ENCODE data around the gene EFNA2. TPM values are rescaled to one million over a fixed set of nuclear protein-coding genes. Genes with fewer than 3 reads are reported as not detected.

Gene EFNA2
- total RNA-seq, 2 donors from 2014 or later: not detected

DNA sequence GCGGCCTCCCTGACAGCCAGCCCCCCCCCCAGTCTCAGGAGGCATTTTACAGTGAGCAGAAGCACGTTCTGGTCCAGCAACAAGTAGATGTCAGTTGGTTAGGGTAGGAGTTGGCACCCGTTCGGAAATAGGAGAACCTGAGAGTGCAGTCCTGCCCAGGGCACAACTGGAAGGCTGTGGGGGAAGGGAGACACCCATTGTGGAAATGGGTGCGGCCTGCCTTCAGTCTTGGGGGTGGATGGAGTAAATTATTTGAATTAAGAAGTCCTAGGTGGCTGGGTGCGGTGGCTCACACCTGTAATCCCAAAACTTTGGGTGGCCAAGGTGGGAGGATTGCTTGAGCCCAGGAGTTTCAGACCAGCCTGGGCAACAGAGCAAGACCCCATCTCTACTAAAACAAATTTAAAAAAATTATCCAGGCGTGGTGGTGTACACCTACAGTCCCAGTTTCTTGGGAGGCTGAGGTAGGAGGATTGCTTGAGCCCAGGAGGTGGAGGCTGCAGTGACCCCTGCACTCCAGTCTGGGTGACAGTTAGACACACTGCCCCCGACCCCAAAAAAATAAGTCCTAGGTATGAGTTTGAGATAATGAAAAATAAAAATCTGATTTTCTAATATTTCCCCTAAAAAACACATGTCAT is 15.3 kb upstream of the EFNA2 start:
- Histone ChIP-seq H3K27me3 (no peaks in the 10 kb centered on the region), H3K4me1 (peaks cover 0 to 91% of the 10 kb centered on the region in 2 donors), H3K27ac (peak overlapping the region; percentile 88 to 94), H3K4me3 (peak overlapping the region; percentile 61 to 62), H3K36me3 (peaks cover 48% of the 10 kb centered on the region), H3K9me3 (no peaks in the 10 kb centered on the region)
- no peak for DNase-seq (ENCODE audit: low spot score)
- TF ChIP-seq, protein P1, sequence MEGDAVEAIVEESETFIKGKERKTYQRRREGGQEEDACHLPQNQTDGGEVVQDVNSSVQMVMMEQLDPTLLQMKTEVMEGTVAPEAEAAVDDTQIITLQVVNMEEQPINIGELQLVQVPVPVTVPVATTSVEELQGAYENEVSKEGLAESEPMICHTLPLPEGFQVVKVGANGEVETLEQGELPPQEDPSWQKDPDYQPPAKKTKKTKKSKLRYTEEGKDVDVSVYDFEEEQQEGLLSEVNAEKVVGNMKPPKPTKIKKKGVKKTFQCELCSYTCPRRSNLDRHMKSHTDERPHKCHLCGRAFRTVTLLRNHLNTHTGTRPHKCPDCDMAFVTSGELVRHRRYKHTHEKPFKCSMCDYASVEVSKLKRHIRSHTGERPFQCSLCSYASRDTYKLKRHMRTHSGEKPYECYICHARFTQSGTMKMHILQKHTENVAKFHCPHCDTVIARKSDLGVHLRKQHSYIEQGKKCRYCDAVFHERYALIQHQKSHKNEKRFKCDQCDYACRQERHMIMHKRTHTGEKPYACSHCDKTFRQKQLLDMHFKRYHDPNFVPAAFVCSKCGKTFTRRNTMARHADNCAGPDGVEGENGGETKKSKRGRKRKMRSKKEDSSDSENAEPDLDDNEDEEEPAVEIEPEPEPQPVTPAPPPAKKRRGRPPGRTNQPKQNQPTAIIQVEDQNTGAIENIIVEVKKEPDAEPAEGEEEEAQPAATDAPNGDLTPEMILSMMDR (IDR thresholded peaks at IDR 0.05): no peak

DNA sequence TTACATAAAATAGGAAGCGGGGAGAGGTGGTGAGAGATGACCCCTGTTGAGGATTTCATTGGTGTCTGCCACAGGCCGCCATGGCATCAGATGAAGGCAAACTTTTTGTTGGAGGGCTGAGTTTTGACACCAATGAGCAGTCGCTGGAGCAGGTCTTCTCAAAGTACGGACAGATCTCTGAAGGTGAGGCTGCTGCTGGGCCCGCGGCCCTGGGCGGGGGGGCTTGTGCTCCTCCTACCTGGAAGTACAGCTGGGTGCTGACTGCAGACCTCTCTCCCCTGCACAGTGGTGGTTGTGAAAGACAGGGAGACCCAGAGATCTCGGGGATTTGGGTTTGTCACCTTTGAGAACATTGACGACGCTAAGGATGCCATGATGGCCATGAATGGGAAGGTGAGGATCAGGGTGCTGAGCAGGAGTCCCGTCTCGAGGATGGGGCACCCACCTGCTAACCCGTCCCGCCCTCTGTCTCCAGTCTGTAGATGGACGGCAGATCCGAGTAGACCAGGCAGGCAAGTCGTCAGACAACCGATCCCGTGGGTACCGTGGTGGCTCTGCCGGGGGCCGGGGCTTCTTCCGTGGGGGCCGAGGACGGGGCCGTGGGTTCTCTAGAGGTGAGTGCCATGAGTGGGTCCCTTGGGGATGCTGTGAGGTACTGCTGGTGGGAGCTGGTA is 14.7 kb upstream of the EFNA2 start:
- no peak for DNase-seq (ENCODE audit: low spot score)
- H3K27ac ChIP-seq: peak overlapping the region; percentile 88 to 94
- TF ChIP-seq, protein P1 (IDR thresholded peaks at IDR 0.05): no peak
- H3K27me3 ChIP-seq: no peaks in the 10 kb centered on the region
- peaks cover 48% of the 10 kb centered on the region for H3K36me3 ChIP-seq
- peaks cover 0 to 86% of the 10 kb centered on the region in 2 donors for H3K4me1 ChIP-seq
- H3K4me3 ChIP-seq: peak overlapping the region; percentile 61 to 62
- H3K9me3 ChIP-seq: no peaks in the 10 kb centered on the region

DNA sequence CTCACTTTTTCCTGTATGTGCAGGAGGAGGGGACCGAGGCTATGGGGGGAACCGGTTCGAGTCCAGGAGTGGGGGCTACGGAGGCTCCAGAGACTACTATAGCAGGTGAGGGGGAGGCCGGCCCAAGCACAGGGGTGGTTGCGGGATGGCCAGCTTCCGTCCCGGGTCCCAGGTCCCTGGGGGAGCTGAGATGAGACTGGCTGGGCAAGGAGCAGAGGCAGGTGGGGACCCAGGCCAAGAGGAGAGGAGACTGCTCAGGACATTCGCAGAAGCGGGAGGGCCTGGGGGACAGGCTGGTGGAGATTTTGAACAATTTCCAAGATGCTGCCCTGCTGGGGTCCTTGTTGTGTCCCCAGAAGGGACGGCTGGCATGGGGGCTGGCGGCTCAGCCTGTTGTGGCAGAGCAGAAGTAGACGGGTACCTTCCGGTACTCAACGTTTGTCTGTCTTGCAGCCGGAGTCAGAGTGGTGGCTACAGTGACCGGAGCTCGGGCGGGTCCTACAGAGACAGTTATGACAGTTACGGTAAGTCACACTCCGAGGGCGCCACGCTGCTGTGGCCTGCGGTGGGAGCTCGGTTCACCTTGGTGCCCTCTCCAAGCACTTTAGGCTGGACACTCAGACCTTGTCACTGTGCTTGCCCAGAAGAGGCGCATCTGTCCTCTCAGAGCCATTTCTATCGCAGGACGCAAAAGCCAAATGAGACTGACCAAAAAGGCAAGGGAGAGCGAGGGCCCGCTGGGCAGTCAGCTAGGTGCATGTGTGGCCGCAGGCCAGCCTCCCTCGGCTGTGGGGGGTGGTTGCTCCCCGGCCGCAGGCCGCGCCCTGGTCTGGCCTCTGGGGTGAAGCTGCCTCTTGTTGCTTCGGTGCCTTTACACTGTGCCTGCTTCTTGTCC is 13.9 kb upstream of the EFNA2 start:
- H3K4me1 ChIP-seq: peaks cover 0 to 86% of the 10 kb centered on the region in 2 donors
- peak overlapping the region; percentile 88 to 94 for H3K27ac ChIP-seq
- no peaks in the 10 kb centered on the region for H3K27me3 ChIP-seq
- TF ChIP-seq, protein P1 (IDR thresholded peaks at IDR 0.05): no peak
- H3K36me3 ChIP-seq: peaks cover 48% of the 10 kb centered on the region
- no peak for DNase-seq (ENCODE audit: low spot score)
- H3K9me3 ChIP-seq: no peaks in the 10 kb centered on the region
- H3K4me3 ChIP-seq: peak overlapping the region; percentile 61 to 62

DNA sequence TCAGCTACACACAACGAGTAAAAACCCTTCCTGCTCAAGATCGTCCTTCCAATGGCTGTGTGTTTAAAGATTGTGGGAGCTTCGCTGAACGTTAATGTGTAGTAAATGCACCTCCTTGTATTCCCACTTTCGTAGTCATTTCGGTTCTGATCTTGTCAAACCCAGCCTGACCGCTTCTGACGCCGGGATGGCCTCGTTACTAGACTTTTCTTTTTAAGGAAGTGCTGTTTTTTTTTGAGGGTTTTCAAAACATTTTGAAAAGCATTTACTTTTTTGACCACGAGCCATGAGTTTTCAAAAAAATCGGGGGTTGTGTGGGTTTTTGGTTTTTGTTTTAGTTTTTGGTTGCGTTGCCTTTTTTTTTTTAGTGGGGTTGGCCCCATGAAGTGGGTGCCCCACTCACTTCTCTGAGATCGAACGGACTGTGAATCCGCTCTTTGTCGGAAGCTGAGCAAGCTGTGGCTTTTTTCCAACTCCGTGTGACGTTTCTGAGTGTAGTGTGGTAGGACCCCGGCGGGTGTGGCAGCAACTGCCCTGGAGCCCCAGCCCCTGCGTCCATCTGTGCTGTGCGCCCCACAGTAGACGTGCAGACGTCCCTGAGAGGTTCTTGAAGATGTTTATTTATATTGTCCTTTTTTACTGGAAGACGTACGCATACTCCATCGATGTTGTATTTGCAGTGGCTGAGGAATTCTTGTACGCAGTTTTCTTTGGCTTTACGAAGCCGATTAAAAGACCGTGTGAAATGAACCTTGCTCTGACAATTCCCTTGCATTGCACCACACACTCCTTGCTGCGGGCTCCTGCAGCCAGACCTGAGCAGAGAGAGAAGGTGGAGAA is 13.0 kb upstream of the EFNA2 start:
- Histone ChIP-seq H3K27ac (peak overlapping the region; percentile 12 to 96), H3K36me3 (peaks cover 48% of the 10 kb centered on the region), H3K4me1 (peaks cover 0 to 79% of the 10 kb centered on the region in 2 donors), H3K27me3 (no peaks in the 10 kb centered on the region), H3K4me3 (peak overlapping the region in 1 of 2 donors; percentile 61), H3K9me3 (no peaks in the 10 kb centered on the region)
- no peak for DNase-seq (ENCODE audit: low spot score)
- TF ChIP-seq, protein P1 (IDR thresholded peaks at IDR 0.05): no peak

Measured in right atrium auricular region (tissue), 2 donors.